Measurements from ENCODE around the gene PUS7. TPM values are rescaled to one million over a fixed set of nuclear protein-coding genes. Genes with fewer than 3 reads are reported as not detected.
A peak's percentile ranks its signal among the peaks of the same experiment; 100 is the strongest.
"Not testable (repeated sequence)": the region's sequence is repeated elsewhere in the genome, so short reads cannot be mapped to it uniquely, and the experiment has no call there.

Gene PUS7
- total RNA-seq, 1 donor from 2014 or later = 4.5 TPM

- intact Hi-C loops (cut with DNase I) = no loop called here
- ATAC-seq (no peak), DNase-seq (ENCODE audit: missing footprints) (no peak)
Observed at GRCh38 chr7:105454921-105455320, 67.2 kb downstream of the PUS7 start.

- intact Hi-C loops (cut with DNase I) = no loop called here
- ATAC-seq (no peak), DNase-seq (ENCODE audit: missing footprints) (no peak)
Observed at GRCh38 chr7:105454095-105454747, 67.8 kb downstream of the PUS7 start.

- ATAC-seq = no peak
- DNase-seq (ENCODE audit: missing footprints) = no peak
- intact Hi-C loops (cut with DNase I) = no loop called here
Observed at GRCh38 chr7:105452085-105452484, 70.0 kb downstream of the PUS7 start.

GRCh38 chr7:105450870-105451269 is 71.2 kb downstream of the PUS7 start:
- ATAC-seq; DNase-seq (ENCODE audit: missing footprints); intact Hi-C loops (cut with DNase I): not testable (repeated sequence)

GRCh38 chr7:105450177-105450861 is 71.8 kb downstream of the PUS7 start:
- ATAC-seq (no peak), DNase-seq (ENCODE audit: missing footprints) (no peak)
- intact Hi-C loops (cut with DNase I) = no loop called here

GRCh38 chr7:105448181-105448580 is 73.9 kb downstream of the PUS7 start:
- no peak for DNase-seq (ENCODE audit: missing footprints)
- no peak for ATAC-seq
- intact Hi-C loops (cut with DNase I) = no loop called here

- ATAC-seq = no peak
- no peak for DNase-seq (ENCODE audit: missing footprints)
- intact Hi-C loops (cut with DNase I) = no loop called here
Observed at GRCh38 chr7:105444342-105444987, 77.6 kb downstream of the PUS7 start.

GRCh38 chr7:105442214-105442613 is 79.9 kb downstream of the PUS7 start:
- intact Hi-C loops (cut with DNase I); ATAC-seq; DNase-seq (ENCODE audit: missing footprints): not testable (repeated sequence)

- no peak for DNase-seq (ENCODE audit: missing footprints)
- no peak for ATAC-seq
- intact Hi-C loops (cut with DNase I) = no loop called here
Observed at GRCh38 chr7:105439174-105439893, 82.7 kb downstream of the PUS7 start.

- ATAC-seq (no peak), DNase-seq (ENCODE audit: missing footprints) (no peak)
- intact Hi-C loops (cut with DNase I) = no loop called here
Observed at GRCh38 chr7:105438847-105439173, 83.3 kb downstream of the PUS7 start.

- ATAC-seq (no peak), DNase-seq (ENCODE audit: missing footprints) (no peak)
- intact Hi-C loops (cut with DNase I) = no loop called here
Observed at GRCh38 chr7:105438254-105438653, 83.8 kb downstream of the PUS7 start.

- ATAC-seq; DNase-seq (ENCODE audit: missing footprints); intact Hi-C loops (cut with DNase I): not testable (repeated sequence)
Observed at GRCh38 chr7:105437356-105437755, 84.7 kb downstream of the PUS7 start.

GRCh38 chr7:105429746-105430612 is 92.1 kb downstream of the PUS7 start:
- DNase-seq (ENCODE audit: missing footprints) (no peak), ATAC-seq (peak; percentile 26)

GRCh38 chr7:105426606-105427146 is 95.4 kb downstream of the PUS7 start:
- no peak for DNase-seq (ENCODE audit: missing footprints)
- no peak for ATAC-seq
- intact Hi-C loops (cut with DNase I) = no loop called here

More at GRCh38 chr7:105429746-105430612, 92.1 kb downstream of the PUS7 start:
- intact Hi-C loops (cut with DNase I) = loop anchor here (2.0 to 5.0 kb wide), 2 partner anchors 277 to 453 kb away; no protein-coding TSS in a partner anchor

- intact Hi-C loops (cut with DNase I) = no loop called here
- ATAC-seq (no peak), DNase-seq (ENCODE audit: missing footprints) (no peak)
Observed at GRCh38 chr7:105423987-105424386, 98.1 kb downstream of the PUS7 start.

GRCh38 chr7:105413887-105414437 is 108.1 kb downstream of the PUS7 start:
- intact Hi-C loops (cut with DNase I) = no loop called here
- ATAC-seq = no peak
- no peak for DNase-seq (ENCODE audit: missing footprints)

GRCh38 chr7:105410774-105411173 is 111.3 kb downstream of the PUS7 start:
- DNase-seq (ENCODE audit: missing footprints); ATAC-seq; intact Hi-C loops (cut with DNase I): not testable (repeated sequence)

- ATAC-seq; DNase-seq (ENCODE audit: missing footprints); intact Hi-C loops (cut with DNase I): not testable (repeated sequence)
Observed at GRCh38 chr7:105409775-105410174, 112.3 kb downstream of the PUS7 start.

Data from Right ventricle myocardium inferior (tissue), 1 donor.